ENCODE data around the gene STT3B.

DNA sequence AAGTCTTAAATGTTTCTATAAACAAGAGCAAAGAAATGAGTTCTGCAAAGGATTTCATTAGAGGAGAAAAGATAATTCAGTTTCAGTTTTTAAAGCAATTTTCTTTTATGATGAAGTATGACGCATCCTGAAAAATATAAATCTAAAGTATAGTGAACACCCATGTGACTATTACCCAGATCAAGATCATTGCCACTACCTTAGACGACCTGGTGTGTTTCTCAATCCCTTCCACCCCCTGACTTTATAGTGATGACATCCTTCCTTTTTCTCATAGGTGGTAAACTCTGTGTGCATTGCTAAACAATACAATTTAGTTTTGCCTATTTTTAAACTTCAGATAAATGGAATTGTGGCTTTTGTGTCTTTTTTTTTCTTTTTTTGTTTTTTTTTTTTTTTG is 8.4 kb downstream of the STT3B start:
- TF ChIP-seq, protein P1, sequence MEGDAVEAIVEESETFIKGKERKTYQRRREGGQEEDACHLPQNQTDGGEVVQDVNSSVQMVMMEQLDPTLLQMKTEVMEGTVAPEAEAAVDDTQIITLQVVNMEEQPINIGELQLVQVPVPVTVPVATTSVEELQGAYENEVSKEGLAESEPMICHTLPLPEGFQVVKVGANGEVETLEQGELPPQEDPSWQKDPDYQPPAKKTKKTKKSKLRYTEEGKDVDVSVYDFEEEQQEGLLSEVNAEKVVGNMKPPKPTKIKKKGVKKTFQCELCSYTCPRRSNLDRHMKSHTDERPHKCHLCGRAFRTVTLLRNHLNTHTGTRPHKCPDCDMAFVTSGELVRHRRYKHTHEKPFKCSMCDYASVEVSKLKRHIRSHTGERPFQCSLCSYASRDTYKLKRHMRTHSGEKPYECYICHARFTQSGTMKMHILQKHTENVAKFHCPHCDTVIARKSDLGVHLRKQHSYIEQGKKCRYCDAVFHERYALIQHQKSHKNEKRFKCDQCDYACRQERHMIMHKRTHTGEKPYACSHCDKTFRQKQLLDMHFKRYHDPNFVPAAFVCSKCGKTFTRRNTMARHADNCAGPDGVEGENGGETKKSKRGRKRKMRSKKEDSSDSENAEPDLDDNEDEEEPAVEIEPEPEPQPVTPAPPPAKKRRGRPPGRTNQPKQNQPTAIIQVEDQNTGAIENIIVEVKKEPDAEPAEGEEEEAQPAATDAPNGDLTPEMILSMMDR (IDR thresholded peaks at IDR 0.05), result no peak
- TF ChIP-seq POLR2A (IDR thresholded peaks at IDR 0.05) (no peak), POLR2AphosphoS5 (IDR thresholded peaks at IDR 0.05) (no peak)
